ENCODE data around the gene GJC2. TPM values are rescaled to one million over a fixed set of nuclear protein-coding genes. Genes with fewer than 3 reads are reported as not detected.
"Not testable (repeated sequence)": the region's sequence is repeated elsewhere in the genome, so short reads cannot be mapped to it uniquely, and the experiment has no call there.

GJC2 gene
- total RNA-seq, 1 donor from 2014 or later, result 1.1 TPM

DNA sequence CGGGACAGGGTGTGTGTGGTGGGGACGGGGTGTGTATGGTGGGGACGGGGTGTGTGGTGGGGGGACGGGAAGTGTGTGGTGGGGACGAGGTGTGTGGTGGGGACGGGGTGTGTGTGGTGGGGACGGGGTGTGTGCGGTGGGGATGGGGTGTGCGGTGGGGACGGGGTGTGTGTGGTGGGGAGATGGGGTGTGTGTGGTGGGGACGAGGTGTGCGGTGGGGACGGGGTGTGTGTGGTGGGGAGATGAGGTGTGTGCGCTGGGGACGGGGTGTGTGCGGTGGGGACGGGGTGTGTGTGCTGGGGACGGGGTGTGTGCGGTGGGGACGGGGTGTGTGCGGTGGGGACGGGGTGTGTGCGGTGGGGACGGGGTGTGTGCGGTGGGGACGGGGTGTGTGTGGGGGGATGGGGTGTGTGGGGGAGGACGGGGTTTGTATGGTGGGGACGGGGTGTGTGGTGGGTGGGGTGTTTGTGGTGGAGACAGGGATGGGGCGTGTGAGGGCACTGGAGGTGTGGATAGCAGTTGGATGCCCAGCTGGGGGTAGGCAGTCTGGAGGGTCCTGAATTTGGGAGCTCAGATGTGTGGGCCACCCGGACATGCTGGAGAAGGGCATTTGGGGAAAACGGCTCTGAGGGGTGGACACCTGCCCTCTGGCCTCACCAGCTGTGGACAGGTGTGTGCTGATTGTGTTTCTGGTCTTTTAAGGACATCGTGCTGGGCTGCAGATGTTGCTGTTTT is 32.7 kb downstream of the GJC2 start:
- Histone ChIP-seq H3K4me3 (ENCODE audit: insufficient read depth, low read depth, low read length) (no peak overlapping the region), H3K4me2 (ENCODE audit: low read length) (no peak overlapping the region), H3K9ac (ENCODE audit: low read length) (no peak overlapping the region), H4K20me1 (ENCODE audit: insufficient read depth, low read length) (no peaks in the 10 kb centered on the region), H3K4me1 (ENCODE audit: insufficient read depth, low read length) (no peaks in the 10 kb centered on the region), H3K79me2 (ENCODE audit: insufficient read depth, low read length) (no peaks in the 10 kb centered on the region), H3K27ac (ENCODE audit: low read depth, low read length) (no peak overlapping the region), H3K36me3 (ENCODE audit: insufficient read depth, low read length) (no peaks in the 10 kb centered on the region), H2AFZ (ENCODE audit: low read depth, low read length) (no peak overlapping the region), H3K27me3 (ENCODE audit: insufficient read depth, low read length) (no peaks in the 10 kb centered on the region), H3K9me3 (ENCODE audit: insufficient read depth, low read depth, low read length) (no peaks in the 10 kb centered on the region)
- H3K27me3 Mint-ChIP-seq (ENCODE audit: low read depth, unreplicated experiment), result no peaks in the 10 kb centered on the region
- no peak overlapping the region for H3K4me3 Mint-ChIP-seq (ENCODE audit: unreplicated experiment)
- no peak for TF ChIP-seq EZH2 (IDR thresholded peaks at IDR 0.05; ENCODE audit: insufficient read depth, low read length)
- TF ChIP-seq, protein P1, sequence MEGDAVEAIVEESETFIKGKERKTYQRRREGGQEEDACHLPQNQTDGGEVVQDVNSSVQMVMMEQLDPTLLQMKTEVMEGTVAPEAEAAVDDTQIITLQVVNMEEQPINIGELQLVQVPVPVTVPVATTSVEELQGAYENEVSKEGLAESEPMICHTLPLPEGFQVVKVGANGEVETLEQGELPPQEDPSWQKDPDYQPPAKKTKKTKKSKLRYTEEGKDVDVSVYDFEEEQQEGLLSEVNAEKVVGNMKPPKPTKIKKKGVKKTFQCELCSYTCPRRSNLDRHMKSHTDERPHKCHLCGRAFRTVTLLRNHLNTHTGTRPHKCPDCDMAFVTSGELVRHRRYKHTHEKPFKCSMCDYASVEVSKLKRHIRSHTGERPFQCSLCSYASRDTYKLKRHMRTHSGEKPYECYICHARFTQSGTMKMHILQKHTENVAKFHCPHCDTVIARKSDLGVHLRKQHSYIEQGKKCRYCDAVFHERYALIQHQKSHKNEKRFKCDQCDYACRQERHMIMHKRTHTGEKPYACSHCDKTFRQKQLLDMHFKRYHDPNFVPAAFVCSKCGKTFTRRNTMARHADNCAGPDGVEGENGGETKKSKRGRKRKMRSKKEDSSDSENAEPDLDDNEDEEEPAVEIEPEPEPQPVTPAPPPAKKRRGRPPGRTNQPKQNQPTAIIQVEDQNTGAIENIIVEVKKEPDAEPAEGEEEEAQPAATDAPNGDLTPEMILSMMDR (IDR thresholded peaks at IDR 0.05; ENCODE audit: insufficient read depth, low read depth, low read length), result no peak
- no peak overlapping the region for H3K27ac Mint-ChIP-seq (ENCODE audit: unreplicated experiment)
- FAIRE-seq (no peak), DNase-seq (ENCODE audit: low read depth) (no peak)
- H3K4me1 Mint-ChIP-seq (ENCODE audit: low read depth, unreplicated experiment), result no peaks in the 10 kb centered on the region
- peaks cover 9% of the 10 kb centered on the region for H3K36me3 Mint-ChIP-seq (ENCODE audit: low read depth, unreplicated experiment)
- H3K9me3 Mint-ChIP-seq (ENCODE audit: unreplicated experiment), result no peaks in the 10 kb centered on the region

DNA sequence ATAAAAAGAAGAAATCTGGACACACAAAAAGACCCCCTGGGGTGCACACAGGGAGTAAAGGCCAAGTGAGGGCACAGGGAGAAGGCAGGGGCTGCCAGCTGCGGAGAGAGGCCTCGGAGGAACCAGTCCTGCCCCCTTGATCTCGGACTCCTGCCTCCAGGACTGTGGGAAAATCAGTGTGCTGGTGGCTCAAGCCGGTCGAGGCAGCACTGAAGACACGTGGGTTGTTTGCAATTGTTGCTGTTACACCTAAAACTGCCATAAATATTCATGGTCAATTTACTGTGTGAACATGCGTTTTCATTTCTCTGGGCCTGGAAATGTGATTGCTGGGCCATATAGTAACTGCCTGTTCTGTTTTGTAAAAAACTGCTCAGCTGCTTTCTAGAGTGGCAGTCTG is 34.4 kb downstream of the GJC2 start:
- Histone ChIP-seq H3K79me2 (ENCODE audit: insufficient read depth, low read length) (no peaks in the 10 kb centered on the region), H4K20me1 (ENCODE audit: insufficient read depth, low read length) (no peaks in the 10 kb centered on the region), H3K27me3 (ENCODE audit: insufficient read depth, low read length) (no peaks in the 10 kb centered on the region), H3K27ac (ENCODE audit: low read depth, low read length) (no peak overlapping the region), H2AFZ (ENCODE audit: low read depth, low read length) (no peak overlapping the region), H3K4me1 (ENCODE audit: insufficient read depth, low read length) (no peaks in the 10 kb centered on the region), H3K9ac (ENCODE audit: low read length) (no peak overlapping the region), H3K36me3 (ENCODE audit: insufficient read depth, low read length) (no peaks in the 10 kb centered on the region), H3K4me2 (ENCODE audit: low read length) (no peak overlapping the region), H3K4me3 (ENCODE audit: insufficient read depth, low read depth, low read length) (no peak overlapping the region), H3K9me3 (ENCODE audit: insufficient read depth, low read depth, low read length) (no peaks in the 10 kb centered on the region)
- TF ChIP-seq EZH2 (IDR thresholded peaks at IDR 0.05; ENCODE audit: insufficient read depth, low read length), result no peak
- TF ChIP-seq, protein P1 (IDR thresholded peaks at IDR 0.05; ENCODE audit: insufficient read depth, low read depth, low read length), result no peak
- Mint-ChIP-seq H3K27ac (ENCODE audit: unreplicated experiment) (no peak overlapping the region), H3K4me1 (ENCODE audit: low read depth, unreplicated experiment) (no peaks in the 10 kb centered on the region), H3K4me3 (ENCODE audit: unreplicated experiment) (no peak overlapping the region), H3K27me3 (ENCODE audit: low read depth, unreplicated experiment) (peaks cover 2% of the 10 kb centered on the region), H3K9me3 (ENCODE audit: unreplicated experiment) (peaks cover 6% of the 10 kb centered on the region), H3K36me3 (ENCODE audit: low read depth, unreplicated experiment) (peaks cover 9% of the 10 kb centered on the region)
- DNase-seq (ENCODE audit: low read depth) (no peak), FAIRE-seq (no peak)

DNA sequence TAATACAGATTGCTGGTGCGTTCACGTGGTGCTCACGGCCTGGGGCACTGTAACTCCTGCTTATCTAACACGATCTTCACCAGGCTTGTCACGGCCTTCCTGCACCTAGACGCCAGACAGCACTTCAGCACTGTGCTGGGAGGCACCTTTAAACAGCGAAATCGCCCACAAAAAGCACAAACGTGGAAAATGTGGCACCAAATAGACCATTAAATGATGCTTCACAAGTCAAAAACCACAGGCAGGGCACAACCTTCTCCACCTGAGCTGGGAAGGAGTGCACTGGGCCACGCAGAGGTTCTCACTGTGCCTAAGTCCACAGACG is 35.9 kb downstream of the GJC2 start:
- Histone ChIP-seq H3K9ac (ENCODE audit: low read length) (no peak overlapping the region), H3K9me3 (ENCODE audit: insufficient read depth, low read depth, low read length) (no peaks in the 10 kb centered on the region), H3K27me3 (ENCODE audit: insufficient read depth, low read length) (no peaks in the 10 kb centered on the region), H3K27ac (ENCODE audit: low read depth, low read length) (no peak overlapping the region), H2AFZ (ENCODE audit: low read depth, low read length) (no peak overlapping the region), H4K20me1 (ENCODE audit: insufficient read depth, low read length) (no peaks in the 10 kb centered on the region), H3K79me2 (ENCODE audit: insufficient read depth, low read length) (no peaks in the 10 kb centered on the region), H3K4me3 (ENCODE audit: insufficient read depth, low read depth, low read length) (no peak overlapping the region), H3K4me1 (ENCODE audit: insufficient read depth, low read length) (no peaks in the 10 kb centered on the region), H3K36me3 (ENCODE audit: insufficient read depth, low read length) (no peaks in the 10 kb centered on the region), H3K4me2 (ENCODE audit: low read length) (no peak overlapping the region)
- Mint-ChIP-seq H3K27me3 (ENCODE audit: low read depth, unreplicated experiment) (peaks cover 2% of the 10 kb centered on the region), H3K27ac (ENCODE audit: unreplicated experiment) (no peak overlapping the region), H3K4me3 (ENCODE audit: unreplicated experiment) (no peak overlapping the region), H3K36me3 (ENCODE audit: low read depth, unreplicated experiment) (peaks cover 9% of the 10 kb centered on the region), H3K4me1 (ENCODE audit: low read depth, unreplicated experiment) (no peaks in the 10 kb centered on the region), H3K9me3 (ENCODE audit: unreplicated experiment) (peaks cover 6% of the 10 kb centered on the region)
- no peak for DNase-seq (ENCODE audit: low read depth)
- TF ChIP-seq EZH2 (IDR thresholded peaks at IDR 0.05; ENCODE audit: insufficient read depth, low read length), result no peak
- TF ChIP-seq, protein P1 (IDR thresholded peaks at IDR 0.05; ENCODE audit: insufficient read depth, low read depth, low read length), result no peak
- FAIRE-seq, result no peak

DNA sequence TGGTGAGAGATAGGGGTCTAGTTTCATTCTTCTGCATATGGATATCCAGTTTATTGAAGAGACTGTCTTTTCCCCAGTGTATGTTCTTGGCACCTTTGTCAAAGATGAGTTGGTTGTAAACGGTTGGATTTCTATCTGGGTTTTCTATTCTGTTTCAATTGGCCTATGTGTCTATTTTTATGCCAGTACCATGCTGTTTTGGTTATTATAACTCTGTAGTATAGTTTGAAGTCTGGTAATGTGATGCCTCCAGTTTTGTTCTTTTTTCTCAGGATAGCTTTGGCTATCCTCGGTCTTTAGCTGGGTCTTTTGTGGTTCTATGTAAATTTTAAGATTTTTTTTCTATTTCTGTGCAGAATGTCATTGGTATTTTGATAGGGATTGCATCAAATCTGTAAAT is 38.5 kb downstream of the GJC2 start:
- H3K36me3 Mint-ChIP-seq (ENCODE audit: low read depth, unreplicated experiment); DNase-seq (ENCODE audit: low read depth); H2AFZ ChIP-seq (ENCODE audit: low read depth, low read length); H3K27ac ChIP-seq (ENCODE audit: low read depth, low read length); H3K4me3 ChIP-seq (ENCODE audit: insufficient read depth, low read depth, low read length); H3K79me2 ChIP-seq (ENCODE audit: insufficient read depth, low read length); H3K27ac Mint-ChIP-seq (ENCODE audit: unreplicated experiment); H3K4me2 ChIP-seq (ENCODE audit: low read length); H3K27me3 ChIP-seq (ENCODE audit: insufficient read depth, low read length); FAIRE-seq; H3K36me3 ChIP-seq (ENCODE audit: insufficient read depth, low read length); H3K4me3 Mint-ChIP-seq (ENCODE audit: unreplicated experiment); H3K4me1 Mint-ChIP-seq (ENCODE audit: low read depth, unreplicated experiment); H3K9ac ChIP-seq (ENCODE audit: low read length); H3K4me1 ChIP-seq (ENCODE audit: insufficient read depth, low read length); H3K9me3 ChIP-seq (ENCODE audit: insufficient read depth, low read depth, low read length); H4K20me1 ChIP-seq (ENCODE audit: insufficient read depth, low read length); H3K9me3 Mint-ChIP-seq (ENCODE audit: unreplicated experiment); H3K27me3 Mint-ChIP-seq (ENCODE audit: low read depth, unreplicated experiment): not testable (repeated sequence)
